ENCODE measurements around the gene TEX10.

Gene TEX10

DNA sequence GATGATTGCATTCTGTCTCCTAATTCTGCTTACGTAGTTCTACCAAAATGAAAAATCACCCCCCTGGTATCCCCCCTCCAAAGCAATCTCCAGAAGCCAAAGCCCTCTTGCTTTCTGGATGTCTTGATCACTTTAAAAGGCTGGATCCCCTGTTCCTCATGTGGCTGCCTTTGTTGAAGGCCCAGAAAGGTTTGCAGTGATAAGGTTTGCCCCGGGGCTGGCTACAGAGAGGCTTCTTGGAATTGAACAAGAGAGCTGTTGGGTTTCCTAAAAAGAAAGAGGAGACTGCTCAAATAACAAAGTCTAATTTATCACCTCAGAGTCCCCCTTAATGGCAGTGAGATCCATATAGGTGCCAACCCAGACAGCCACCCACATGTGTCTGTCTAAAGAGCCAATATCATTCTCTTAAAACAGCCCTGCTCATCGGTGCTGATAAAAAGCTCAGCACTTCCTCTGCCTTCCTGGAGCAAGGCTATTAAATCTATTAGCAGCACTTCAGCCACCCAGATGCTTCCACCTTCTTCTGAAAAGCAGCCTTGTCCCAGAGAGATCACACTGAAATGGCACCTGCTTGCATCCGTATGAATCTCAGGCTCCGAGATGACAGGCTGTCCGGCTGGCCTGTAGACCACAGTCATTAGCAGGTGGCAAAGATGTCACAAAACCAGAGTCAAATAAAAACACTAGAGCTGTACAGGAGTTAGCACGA lies 70.9 kb downstream of the TEX10 start:
- no peak for DNase-seq

DNA sequence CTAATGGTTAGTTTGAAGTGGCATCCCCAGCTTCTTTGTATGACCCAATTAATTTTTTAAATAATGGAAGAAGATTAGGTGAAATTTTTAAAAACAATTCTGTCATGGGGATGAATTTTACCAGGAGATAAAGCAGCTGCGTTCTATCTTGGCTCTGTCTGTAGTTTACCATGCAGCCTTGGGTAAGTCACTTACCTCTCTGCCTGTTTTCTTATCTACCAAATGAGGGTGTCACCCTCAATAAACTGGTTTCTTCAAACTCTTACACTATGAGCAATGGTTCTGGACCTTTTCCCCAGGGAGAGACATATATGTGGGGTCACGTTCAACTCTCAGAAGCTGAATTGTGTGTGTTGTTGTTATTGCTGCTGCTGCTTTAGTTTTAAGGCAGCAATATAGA lies 71.7 kb downstream of the TEX10 start:
- DNase-seq = no peak

DNA sequence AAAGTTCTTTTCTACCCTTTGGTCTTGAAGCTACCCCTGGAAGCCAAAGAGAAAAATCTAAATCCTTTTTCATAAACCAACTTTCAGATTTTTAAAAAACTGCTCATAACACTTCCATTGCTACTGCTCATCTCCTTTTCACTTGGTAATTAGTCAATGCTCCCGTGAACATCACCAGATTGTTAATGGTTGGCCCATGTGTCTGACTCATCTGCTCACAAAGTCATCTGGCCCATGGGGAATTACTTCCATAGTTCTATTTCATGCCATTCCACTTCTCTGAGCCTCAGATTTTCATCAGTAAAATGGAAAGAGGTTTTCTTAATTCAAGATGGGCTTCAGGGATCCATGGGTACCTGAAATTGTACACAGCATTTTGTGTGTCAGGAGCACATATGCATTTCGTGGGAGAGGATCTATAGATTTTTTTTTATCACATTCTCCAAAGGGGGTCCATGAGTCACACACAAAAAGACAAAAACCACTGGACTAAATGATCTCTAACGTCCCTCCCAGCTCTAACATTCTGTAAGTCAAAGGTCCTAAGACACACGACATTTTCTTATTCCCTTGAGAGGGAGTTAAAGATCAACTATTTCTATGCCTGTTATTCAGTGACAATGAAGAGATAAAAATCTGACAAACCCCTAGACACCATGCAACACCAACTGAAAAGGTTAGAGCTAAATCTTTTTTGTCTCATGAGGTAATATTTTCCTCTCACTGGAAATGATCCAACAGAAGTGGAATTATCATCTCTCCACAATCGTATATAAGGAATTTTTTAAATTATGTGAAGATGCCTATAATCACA lies 75.4 kb downstream of the TEX10 start:
- DNase-seq = no peak

DNA sequence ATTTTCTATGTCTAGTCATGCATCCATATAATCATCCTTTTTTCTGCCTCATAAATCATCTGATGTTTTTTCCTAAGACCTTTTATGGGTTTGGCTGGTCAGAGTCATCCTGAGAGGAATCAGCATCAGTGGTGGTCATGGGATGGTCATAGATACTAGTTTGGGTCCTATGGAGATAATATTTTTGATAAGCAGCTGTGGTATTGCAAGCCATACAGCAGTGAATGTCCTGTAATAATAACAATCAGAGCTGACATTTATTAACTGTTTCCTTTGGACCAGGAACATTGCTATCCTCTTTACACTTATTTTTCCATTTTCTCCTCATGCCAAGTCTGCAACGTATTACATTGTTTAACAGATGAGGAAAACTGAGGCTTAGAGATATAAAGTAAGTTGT lies 83.1 kb downstream of the TEX10 start:
- DNase-seq = no peak

DNA sequence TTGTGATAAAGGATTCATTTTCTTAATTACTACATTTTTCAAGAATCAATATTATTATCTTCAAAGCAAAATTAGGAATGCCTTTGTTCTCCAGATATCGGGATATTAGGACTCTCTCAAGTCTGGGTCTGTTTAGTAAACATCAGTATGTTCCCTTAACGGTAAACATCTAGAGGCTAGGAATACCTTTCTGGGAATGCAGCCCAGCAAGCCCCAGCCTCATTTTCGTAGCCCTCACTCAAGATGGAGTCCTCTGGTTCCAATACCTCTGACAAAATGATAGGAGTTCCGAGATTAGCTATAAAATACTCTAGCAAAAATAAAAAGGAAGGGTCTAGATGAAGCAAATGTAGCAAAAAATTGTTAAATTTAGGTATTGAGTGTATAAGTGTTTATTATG lies 84.5 kb downstream of the TEX10 start:
- DNase-seq = no peak

DNA sequence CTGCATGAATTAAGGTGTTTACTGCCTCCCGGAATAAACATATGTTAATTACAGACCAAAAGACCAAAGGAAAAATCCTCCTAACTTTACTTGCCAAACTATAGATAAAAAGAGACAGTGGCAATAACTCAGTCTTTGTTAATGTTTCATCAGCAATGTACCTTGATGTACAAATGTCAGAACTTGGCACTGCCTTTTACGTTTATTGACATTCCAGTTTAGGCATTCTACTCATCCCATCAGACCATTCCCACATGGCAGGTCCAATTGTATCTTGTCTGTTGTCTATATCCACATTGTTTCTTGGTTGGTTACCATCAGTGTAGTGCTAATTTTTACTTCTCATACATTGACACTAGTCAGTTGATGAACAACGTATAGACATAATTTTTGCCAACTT lies 85.5 kb downstream of the TEX10 start:
- no peak for DNase-seq
